HG03045 (cell line): ENCODE results near the gene ADAM29.
"Not testable (repeated sequence)": the region's sequence is repeated elsewhere in the genome, so short reads cannot be mapped to it uniquely, and the experiment has no call there.

Experiments used
- ATAC-seq: cut with Tn5 transposase; IDR thresholded peaks from one replicate; pipeline ENCODE4 v1.9.1; 2021; ENCODE audit warnings: mild to moderate bottlenecking, moderate library complexity; ENCODE audit not compliant: unreplicated experiment

The ADAM29 gene

DNA sequence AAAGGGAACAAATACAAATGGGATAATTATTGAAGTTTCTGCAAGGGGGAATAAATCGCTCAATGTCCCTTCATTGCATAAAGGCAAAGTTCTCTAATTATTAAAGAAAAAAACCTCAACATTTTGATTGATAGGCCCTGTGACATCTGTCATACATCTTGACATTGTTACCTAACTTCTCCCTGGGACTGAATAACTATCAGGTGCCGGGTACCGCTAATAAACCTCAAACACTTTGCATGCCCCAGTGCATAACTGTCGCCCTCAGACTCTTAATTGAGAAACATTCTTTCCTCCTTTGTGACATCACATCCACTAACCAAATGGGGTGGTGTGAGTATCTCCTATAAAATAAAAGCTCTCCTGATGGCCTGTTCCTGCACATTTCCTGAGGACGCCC is at the start of gene ADAM29:
Gene ADAM29, plus strand, starts transcription at position 301 of the 400 bp plus-strand sequence. CDS start 57,168 bp downstream, outside the sequence.
- ATAC-seq = no peak

DNA sequence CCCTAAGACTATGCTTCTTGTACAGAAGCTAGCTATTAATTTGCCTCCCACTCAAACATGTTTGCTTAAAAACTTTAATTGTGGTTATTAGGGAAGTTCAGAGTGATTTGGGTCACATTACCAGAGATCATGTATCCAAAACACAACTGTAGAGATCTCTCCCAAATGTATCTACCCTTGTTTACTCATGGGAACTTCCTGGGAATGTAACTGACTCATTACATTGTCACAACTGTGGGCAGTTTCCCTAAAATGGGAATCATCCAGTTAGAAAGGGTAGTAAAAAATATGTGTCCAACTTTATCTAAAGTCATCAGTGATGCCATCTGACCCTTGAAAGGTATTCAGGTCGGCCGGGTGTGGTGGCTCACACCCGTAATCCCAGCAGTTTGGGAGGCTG is 48.8 kb upstream of the ADAM29 start:
- no peak for ATAC-seq

DNA sequence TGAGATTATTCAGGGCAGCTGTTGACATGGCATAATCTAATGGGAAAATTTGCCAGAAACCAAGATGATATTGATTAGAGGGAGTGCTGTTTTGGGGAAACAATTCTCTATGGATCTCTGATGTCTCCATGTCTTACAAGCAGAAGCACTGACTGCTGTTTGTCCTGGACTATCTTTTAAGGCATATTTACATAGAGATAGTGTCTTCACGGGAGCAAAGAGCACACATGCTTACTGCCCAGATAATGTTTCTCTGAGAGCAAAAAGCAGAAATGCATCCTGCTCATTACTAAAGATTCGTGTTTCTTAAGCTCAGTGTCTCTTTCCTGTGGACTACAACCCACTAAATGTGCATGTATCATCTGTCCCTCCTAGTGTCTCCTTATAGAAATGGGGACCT is 47.8 kb upstream of the ADAM29 start:
- no peak for ATAC-seq

DNA sequence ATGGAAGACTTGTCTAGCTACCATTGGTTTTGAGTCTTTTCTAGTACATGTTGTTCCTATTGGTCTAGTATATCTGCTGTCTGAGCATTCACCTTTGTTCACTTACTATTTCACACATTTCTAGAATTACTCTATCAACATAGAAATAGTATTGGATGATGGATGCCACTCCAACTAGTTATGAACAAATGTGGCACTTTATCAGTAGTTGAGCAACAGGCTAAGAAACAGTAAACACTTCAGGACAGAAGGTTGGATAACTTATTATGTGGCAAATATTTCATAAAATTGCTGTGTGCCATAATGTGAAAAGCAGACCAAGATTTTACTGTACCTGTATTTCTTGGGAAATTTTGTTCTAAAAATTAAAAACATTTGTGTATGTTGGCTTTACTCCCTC is 46.8 kb upstream of the ADAM29 start:
- no peak for ATAC-seq

DNA sequence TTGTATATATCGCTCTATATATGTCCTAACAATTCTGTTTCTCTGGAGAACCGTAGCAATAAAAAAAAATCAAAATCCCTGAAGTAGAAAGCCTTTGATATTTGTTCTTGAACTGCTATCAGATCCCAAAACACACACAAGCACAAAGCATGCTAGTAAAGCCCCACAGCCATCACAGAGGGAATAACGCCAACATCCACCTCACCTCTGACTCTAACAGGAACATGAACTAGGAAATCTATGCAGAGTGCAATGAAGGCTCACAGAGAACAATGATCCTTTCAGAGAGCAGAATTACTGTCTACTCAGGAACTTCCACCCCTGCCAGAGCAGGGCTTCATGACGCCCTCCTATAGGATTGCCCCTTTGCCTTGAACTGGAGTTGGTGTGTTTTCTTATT is 45.0 kb upstream of the ADAM29 start:
- not testable (repeated sequence) for ATAC-seq

DNA sequence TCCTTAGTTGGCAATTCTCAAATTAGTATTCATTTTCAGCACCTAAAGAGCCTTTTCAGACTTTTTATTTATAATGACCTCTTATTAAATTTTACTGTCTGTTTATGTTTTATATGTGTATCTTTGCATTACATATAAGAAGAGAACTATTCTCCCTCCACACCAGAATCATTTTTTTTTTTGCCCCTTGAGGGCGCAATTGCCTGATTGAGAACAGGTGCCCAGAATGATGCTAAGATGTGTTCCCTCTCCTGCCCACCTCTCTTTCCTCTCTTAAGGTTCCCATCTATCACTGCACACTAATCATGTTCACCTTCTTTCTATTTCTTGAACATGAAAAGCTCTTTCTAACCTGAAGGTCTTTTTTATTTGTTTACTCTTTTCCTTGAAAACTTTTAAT is 44.2 kb upstream of the ADAM29 start:
- ATAC-seq = no peak

DNA sequence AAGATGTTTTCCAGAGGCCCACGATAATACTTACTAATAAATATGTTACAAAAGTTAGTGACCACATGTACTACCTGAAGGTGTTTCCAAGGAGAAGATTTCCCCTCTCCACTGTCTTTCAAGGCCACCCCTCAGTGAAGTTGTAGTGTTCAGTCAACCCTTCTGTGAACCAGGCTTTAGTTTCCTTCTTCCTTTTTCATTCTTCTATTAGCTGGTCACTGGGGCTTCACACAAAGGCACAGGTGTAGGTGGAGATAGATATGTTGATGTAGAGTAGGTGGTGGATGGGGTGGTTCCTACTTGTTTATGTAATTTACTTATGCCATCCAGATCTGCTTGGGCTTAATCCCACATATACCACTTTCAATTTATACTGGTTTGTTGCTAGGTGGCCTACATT is 43.3 kb upstream of the ADAM29 start:
- ATAC-seq = no peak

DNA sequence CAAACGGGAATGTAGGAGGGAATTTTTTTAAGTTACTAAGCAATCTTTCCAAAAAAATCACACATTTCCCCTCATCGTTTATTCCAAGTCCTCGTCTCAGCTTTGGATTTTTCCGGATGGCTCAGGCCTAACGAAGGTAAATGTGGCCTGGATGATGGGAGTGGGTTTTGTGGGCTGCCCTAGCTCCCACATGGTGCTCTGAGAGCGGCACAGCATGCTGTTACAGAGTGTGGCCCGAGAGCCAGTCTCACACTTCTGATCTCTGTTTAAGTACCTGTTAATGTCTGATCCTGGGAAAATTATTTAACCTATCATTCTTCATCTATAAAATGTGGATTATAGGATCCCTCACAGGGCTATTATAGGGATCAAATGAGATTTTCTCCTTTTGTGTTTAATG is 38.2 kb upstream of the ADAM29 start:
- no peak for ATAC-seq

DNA sequence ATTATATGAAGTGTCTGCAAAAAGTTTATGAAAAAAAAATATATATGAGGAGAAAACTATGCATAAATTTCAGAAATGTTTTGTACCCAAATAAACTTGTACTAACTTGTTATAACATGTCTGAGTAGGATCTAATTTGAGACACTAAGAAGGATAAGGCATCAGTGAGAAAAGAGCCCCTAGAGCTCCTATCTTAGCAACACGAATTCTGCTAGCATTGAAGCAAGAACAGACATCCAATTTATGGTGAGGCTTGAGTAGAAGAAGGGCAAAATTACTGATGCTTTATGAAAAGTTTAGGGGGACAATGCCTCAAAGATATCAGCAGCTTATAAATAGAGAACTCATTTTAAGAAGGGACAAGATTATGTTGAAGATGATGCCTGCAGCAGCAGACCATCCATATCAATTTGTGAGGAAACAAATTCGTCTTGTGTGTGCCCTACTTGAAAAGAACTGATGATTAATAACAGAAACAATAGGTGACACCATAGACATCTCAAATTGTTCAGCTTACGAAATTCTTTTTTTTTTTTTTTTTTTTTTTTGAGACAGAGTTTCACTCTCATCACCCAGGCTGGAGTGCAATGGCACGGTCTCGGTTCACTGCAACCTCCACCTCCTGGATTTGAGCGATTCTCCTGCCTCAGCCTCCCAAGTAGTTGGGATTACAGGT is 35.7 kb upstream of the ADAM29 start:
- no peak for ATAC-seq

DNA sequence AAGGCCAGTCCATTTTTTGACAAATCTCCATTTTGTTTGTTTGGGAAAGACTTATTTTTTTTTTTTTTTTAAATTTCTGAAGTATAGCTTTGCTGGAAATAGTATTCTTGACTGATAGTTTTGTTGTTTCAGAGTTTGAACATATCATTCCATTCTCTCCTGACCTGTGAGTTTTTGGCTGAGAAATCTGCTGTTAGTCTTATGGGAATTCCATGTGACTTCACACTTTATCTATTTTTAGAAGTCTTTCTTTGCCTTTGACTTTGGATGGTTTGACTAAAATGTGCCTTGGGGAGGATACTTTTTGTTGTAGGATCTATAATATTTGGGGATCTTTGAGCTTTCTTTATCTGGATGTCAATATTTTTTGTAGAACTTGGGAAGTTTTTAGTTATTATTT is 10.7 kb upstream of the ADAM29 start:
- no peak for ATAC-seq

DNA sequence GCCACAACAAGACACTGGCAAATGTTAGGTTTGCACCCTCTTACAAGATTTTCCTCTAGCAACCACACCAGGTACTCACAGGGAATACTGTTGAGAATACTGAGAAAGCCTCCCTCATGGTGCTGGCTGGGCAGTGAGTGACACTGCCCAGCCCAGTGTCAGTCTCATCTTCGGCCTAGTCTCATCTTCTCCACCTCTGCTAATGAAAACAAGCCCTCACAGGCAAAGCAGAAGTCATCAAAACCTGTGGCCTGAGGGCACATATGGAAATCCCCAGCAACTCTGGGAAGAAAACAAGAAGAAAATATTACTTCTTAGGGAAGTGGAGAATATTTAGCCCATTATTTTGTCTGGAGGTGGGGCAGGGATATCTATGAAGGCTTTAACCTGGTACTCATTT is 7.9 kb upstream of the ADAM29 start:
- ATAC-seq = no peak

DNA sequence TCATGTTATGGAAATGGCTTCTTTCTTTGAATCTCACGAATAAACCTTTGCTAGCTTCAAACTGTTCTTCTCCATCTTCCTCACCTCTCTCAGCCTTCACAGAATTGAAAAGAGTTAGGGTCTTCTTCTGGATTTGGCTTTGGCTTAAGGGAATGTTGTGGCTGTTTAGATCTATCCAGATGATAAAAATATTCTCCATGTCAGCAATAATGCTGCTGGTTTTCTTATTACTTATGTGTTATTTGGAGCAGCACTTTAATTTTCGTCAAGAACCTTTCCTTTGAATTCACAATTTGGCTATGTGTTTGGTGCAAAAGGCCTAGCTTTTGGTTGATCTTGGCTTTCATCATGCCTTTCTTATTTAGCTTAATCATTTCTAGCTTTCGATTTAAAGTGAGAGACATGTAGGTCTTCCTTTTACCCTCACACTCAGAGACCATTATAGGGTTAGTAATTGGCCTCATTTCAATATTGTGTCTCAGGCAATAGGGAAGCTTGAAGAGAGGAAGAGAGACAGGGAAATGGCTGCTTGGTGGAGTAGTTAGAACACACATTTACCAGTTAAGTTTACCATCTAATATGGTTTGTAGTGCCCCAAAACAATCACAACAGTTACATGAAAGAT is 5.1 kb upstream of the ADAM29 start:
- no peak for ATAC-seq

DNA sequence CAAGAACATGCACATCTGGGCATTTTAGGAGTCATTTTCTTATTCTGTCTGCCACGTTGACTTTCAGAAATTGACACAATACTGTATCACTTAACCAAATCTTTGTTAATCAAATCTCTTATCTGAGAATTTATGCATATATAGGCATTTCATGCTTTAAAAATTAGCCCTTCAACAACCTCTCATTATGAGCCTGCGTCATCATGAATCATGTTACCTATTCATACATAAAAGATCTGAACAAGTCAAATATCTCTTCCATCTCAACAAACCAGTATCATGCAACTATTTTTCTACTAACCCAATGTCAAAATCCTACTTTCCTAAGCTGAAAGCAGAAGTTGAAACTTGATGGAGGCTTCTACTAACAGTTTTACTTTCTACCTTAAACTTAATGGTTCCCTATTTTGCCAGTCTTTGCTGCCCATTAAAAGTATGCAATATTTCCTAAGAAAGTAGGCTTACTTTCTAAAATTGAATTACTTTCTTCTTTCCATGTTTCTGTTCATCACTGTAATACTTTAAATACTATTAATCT is 1.8 kb downstream of the ADAM29 start:
- no peak for ATAC-seq

DNA sequence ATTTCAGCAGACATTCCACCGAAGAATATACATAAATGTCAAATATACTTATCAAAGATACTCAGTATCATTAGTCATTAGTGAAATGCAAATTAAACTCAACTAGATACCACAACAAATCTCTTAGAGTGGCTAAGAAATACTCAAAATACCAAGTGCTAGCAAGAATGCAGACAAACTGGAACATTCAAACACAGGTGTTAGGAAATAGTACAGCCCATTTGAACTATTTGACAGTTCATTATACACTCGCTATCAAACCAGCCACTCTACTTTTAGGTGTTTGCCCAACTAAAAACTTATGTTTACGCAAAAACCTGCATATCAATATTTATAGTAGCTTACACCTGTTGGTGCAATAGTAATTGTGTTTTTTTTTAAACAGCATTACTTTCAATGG is 8.8 kb downstream of the ADAM29 start:
- ATAC-seq = no peak

DNA sequence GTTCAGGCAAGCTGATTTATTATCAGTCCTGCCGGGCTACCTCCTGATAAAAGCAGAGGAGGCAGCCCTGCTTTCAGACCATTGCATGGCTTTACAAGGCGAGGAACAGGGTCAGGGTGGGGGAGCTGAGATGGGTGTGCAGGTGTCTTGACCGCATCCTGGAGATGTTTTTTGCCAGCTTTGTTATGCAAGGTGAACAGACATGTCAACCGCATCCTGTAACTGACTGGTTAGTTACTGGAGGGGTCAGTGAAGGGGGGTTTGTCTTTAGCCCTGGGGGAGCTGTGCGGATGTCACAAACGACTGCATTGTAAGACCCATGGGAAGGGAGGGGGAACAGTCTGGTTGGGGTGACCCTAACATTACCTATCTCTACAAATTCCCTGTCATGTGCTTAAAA is 10.0 kb downstream of the ADAM29 start:
- peak; percentile 57 for ATAC-seq

DNA sequence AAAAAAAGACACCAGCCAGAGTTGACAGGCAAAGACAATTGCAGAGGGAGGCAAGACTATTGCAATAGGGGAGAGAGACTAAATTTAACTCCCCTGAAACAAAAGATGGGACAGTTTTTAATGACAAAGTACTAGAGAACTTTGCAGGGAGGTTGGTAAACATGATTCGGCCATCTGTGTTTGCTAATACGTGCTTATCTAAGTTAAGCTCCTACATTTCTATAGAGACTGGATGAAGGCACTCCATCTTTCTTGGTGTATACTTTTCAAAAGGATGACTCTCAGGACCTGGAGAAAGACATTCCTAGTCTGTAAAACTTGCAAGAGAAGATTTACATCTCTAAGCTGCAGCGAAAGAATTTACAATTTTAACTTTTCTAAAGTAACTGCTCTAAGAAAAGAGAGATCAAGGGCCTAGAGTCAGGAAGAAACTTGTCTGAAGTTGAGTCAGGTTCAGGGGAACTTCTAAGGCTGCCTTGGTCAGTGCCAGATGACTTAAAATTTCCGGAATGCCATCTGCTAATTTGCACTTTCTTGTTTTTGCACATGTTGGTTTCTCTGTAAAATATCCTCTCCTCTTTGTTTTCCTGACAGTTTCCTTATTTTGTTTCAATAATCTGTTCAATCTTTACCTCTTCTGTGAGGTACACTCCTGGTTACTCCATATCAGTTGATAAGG is 10.6 kb downstream of the ADAM29 start:
- ATAC-seq = peak; percentile 42

DNA sequence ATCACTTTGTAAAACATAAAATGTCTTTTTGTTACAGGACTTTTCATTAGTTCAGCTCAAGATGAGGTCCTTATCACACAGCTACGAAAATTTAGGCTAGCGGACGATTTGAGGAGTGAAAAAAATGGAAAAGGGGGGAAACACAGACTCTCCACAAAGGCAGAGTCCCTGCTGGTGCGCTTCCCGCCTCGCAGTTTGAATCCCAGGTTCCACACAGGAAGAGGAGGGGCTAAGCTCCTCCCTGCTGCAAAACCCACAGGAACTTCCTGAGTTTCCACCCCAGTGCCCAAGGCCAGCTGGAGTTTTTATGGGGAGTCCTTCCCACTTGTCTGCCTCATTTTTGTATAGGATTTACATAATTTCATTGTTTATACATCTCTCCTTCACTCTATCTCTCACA is 11.2 kb downstream of the ADAM29 start:
- no peak for ATAC-seq

DNA sequence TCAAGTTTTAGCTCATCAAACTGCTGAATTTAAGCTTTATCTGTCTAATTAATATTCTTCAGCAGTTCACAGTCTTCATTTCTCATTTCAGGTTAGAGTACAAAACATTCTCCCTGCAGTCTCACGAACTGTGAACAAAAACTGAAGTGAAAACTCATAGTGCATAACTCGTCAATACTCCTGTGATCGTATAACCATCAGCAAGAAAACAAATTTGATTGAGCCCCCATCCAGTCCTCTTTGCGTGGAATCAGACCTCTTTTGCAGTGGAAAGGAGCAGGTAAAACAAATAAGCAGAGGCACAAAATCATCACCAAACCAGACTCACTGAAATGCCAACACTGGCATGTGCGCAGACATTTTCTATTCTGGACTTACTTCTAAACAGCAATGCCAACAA is 12.7 kb downstream of the ADAM29 start:
- no peak for ATAC-seq

DNA sequence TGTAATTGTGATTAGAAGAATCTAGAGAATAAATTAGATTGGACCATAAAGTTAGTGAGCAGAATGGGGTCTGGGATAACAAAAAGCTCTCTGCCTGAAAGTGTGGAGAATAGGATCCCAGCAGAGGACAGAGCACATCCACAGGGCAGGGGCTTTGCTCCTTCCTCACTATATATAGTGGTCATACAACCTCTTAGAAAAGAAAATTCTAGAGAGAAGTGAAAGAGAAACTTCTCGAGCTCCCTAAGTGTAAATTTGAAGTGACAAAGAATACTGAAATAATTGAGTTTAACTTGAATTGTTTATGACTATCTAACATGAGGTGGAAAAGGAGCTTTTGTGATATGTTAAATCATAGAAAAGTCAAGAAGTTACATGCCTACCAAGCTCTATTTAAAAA is 14.9 kb downstream of the ADAM29 start:
- no peak for ATAC-seq

DNA sequence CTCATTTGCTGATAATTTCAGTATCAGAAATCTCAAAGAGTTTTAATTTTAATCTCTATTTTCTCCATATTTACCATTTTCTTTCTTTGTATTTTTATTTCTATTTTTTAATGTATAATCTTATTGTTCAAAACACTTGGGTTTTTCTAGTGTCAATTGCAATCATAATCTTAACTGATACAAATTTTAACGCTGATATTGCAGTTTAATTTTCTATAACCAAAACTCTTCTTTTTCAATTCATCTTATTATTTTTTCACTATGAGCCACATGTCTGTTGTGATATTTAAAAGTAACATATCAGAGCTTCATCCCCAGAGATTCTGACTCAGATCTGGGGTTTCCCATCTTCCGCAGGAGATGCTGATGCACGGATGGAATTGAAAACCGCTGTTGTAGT is 16.2 kb downstream of the ADAM29 start:
- ATAC-seq = no peak

DNA sequence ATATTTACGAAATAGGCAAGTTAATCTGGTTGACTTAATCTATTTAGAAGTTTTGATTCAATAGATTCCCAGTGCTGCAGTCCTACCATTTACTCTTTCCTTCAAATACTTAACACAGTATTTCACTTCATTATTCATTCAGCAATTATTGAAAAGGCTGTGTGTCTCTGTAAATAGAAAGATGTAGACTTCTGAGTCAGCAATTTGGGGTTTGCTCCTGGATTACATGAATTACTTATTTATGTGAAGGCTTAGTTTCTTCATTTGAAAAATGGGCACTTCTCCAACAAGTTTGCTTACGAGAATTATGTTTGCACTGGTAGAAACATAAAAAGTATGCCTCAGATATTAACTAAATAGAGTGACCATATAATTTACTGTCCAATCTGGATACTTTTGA is 17.4 kb downstream of the ADAM29 start:
- no peak for ATAC-seq

DNA sequence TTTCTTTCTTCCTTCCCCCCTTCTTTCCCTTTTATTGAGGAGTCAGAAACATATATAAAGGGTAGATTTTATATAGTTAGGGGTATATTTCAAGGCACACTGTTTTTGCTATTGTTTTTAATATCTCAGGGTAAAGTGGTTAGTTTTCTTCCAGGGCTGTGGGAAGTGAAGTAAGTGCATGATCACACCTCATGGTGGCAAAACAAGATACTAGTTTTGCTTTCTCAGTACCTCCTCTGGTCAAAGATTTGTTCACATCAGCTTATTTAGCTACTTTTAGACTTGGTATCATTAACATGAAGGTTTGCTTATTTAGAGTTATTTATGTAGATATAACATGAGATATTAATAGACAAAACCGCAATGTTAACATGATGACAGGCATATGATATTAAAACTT is 21.8 kb downstream of the ADAM29 start:
- no peak for ATAC-seq
